ENCODE results near the gene USP48.

The USP48 gene

DNA sequence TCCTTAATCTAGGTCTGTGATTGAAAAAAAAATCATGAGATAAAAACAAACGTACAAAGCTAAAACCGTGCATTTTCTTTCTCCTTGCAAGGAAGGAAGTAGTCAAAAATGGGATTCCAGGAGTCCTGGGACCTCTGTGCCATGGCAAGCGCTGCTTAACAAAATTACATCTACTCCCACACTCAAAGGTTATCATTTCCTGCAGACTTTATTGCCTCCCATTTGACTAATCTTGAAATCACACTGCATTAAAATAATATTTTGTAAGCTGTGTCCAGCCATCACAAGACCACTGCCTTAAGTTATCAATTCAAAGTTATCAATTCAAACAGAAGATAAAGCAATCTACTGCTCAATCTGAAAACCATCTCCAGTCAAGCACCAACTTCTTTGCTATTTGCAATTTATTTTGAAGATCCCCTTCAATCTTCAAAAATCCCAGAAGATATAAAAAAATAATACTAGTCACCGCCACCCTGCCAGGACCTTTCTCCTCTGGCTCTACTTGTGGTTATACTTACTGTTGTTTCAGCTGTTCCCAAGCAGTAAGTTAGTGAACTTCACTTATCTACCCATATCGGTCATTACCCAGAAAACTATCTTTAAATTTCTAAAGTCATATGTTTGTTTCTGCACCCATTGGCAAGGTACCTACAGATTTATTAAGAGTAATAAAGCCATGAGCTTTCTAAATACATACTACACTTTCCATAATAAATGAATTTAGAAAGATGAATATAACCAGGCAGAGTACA, 75.7 kb downstream of the USP48 start:
- no peaks in the 10 kb centered on the region for H3K9me2 ChIP-seq (replicated peaks; ENCODE audit: insufficient read depth, low read length)
- H3K27ac ChIP-seq (ENCODE audit: low read depth, low read length): no peak overlapping the region
- TF ChIP-seq, protein P1, sequence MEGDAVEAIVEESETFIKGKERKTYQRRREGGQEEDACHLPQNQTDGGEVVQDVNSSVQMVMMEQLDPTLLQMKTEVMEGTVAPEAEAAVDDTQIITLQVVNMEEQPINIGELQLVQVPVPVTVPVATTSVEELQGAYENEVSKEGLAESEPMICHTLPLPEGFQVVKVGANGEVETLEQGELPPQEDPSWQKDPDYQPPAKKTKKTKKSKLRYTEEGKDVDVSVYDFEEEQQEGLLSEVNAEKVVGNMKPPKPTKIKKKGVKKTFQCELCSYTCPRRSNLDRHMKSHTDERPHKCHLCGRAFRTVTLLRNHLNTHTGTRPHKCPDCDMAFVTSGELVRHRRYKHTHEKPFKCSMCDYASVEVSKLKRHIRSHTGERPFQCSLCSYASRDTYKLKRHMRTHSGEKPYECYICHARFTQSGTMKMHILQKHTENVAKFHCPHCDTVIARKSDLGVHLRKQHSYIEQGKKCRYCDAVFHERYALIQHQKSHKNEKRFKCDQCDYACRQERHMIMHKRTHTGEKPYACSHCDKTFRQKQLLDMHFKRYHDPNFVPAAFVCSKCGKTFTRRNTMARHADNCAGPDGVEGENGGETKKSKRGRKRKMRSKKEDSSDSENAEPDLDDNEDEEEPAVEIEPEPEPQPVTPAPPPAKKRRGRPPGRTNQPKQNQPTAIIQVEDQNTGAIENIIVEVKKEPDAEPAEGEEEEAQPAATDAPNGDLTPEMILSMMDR (IDR thresholded peaks at IDR 0.05; ENCODE audit: insufficient read depth, low read length, poor library complexity, severe bottlenecking): no peak
- no peak for TF ChIP-seq EZH2phosphoT487 (conservative IDR thresholded peaks at IDR 0.05; ENCODE audit: low read length)
- H3K79me2 ChIP-seq (ENCODE audit: insufficient read depth, low read length): no peaks in the 10 kb centered on the region
- no peaks in the 10 kb centered on the region for H4K20me1 ChIP-seq (ENCODE audit: low read depth, low read length)
- peaks cover 27% of the 10 kb centered on the region for H3K36me3 ChIP-seq (ENCODE audit: low read length)
- no peak overlapping the region for H2AFZ ChIP-seq (ENCODE audit: low read depth, low read length, severe bottlenecking)
- H3F3A ChIP-seq (ENCODE audit: insufficient read depth): no peaks in the 10 kb centered on the region
- H3K4me2 ChIP-seq (ENCODE audit: low read depth, low read length, poor library complexity, severe bottlenecking): no peak overlapping the region
- H3K4me3 ChIP-seq (ENCODE audit: insufficient read depth, low read length, poor library complexity, severe bottlenecking): no peak overlapping the region
- H3K9me3 ChIP-seq (ENCODE audit: insufficient read depth, low read length): no peaks in the 10 kb centered on the region
- no peaks in the 10 kb centered on the region for H3K27me3 ChIP-seq (ENCODE audit: low read length)
- H3K9ac ChIP-seq (ENCODE audit: low read length): no peak overlapping the region

DNA sequence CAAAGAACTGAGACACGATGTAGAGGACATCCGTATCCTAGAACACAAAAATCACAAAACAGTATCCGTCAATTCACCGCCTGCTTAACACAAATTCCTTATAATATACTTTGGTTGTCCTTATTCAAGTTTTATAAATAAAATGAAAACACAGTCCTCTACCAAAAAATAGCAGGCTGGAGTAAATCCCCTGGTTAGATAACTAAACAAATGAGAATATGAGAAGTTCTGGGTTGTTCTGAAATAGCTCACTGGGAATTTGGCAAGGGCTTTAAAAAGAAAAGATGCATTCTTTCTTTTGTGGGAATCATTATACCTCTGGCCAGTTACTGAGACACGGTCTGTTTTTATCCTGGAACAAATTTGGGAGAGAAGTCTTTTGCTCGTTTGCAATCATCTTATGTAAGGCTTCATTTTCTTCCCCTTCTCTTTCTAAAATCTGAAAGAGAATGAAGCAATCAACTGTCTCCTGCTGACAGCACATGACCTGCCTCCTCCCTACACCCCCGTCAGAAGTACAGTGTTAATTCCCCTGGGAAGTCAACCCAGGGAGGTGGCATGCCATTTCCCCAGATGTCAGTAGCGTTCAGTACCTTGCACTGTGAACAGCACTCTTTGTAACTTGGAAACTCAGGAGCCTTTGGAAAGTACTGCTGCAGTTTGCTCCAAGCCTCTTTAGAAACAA, 76.7 kb downstream of the USP48 start:
- H3K36me3 ChIP-seq (ENCODE audit: low read length): peaks cover 27% of the 10 kb centered on the region

DNA sequence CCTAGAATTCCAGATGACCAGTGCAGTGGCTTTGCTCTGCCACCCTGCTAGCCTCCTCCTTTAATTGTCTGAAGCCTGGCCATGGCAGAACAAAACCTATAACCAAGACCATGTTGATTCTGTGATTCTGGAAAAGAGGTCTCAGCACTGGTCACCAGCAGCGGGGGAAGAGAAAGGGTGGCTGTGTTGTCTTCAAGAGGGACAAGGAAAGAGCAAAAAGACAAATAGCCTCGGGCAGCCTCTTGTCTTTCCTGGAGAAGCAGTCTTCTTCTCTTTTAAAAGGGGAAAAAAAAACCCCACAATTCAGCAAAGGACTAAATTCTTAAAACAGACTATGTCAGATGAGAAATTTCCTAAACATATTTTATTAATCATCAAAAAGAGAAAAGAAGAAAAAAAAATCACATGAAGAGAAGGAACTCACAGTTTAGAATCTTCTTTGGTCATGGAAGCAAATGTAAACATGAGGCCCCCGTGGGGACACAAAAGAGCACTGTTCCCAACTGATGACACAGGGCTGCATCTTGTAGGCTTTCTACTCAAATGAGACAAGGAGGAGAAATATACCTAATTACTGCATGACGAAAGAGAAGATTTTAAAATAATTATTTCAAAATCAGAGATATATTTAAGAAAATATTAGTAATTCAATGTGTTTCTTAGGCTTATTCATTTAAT, 77.5 kb downstream of the USP48 start:
- Histone ChIP-seq H3K4me3 (ENCODE audit: insufficient read depth, low read length, poor library complexity, severe bottlenecking) (no peak overlapping the region), H3K36me3 (ENCODE audit: low read length) (peaks cover 27% of the 10 kb centered on the region), H3K79me2 (ENCODE audit: insufficient read depth, low read length) (no peaks in the 10 kb centered on the region), H3K27ac (ENCODE audit: low read depth, low read length) (no peak overlapping the region), H3K27me3 (ENCODE audit: low read length) (no peaks in the 10 kb centered on the region), H3K9me3 (ENCODE audit: insufficient read depth, low read length) (no peaks in the 10 kb centered on the region), H3K4me2 (ENCODE audit: low read depth, low read length, poor library complexity, severe bottlenecking) (no peak overlapping the region), H3F3A (ENCODE audit: insufficient read depth) (no peaks in the 10 kb centered on the region), H3K9ac (ENCODE audit: low read length) (no peak overlapping the region), H2AFZ (ENCODE audit: low read depth, low read length, severe bottlenecking) (no peak overlapping the region), H4K20me1 (ENCODE audit: low read depth, low read length) (no peaks in the 10 kb centered on the region), H3K9me2 (replicated peaks; ENCODE audit: insufficient read depth, low read length) (no peaks in the 10 kb centered on the region)
- TF ChIP-seq, protein P1 (IDR thresholded peaks at IDR 0.05; ENCODE audit: insufficient read depth, low read length, poor library complexity, severe bottlenecking): no peak
- no peak for TF ChIP-seq EZH2phosphoT487 (conservative IDR thresholded peaks at IDR 0.05; ENCODE audit: low read length)

More for the DNA sequence above, 76.7 kb downstream of the USP48 start:
- Histone ChIP-seq H3K27ac (ENCODE audit: low read depth, low read length) (no peak overlapping the region), H3K4me2 (ENCODE audit: low read depth, low read length, poor library complexity, severe bottlenecking) (no peak overlapping the region), H3K9me2 (replicated peaks; ENCODE audit: insufficient read depth, low read length) (no peaks in the 10 kb centered on the region), H3K9me3 (ENCODE audit: insufficient read depth, low read length) (no peaks in the 10 kb centered on the region), H3K79me2 (ENCODE audit: insufficient read depth, low read length) (no peaks in the 10 kb centered on the region), H3K27me3 (ENCODE audit: low read length) (no peaks in the 10 kb centered on the region), H4K20me1 (ENCODE audit: low read depth, low read length) (no peaks in the 10 kb centered on the region), H3K9ac (ENCODE audit: low read length) (no peak overlapping the region), H3F3A (ENCODE audit: insufficient read depth) (no peaks in the 10 kb centered on the region), H2AFZ (ENCODE audit: low read depth, low read length, severe bottlenecking) (no peak overlapping the region), H3K4me3 (ENCODE audit: insufficient read depth, low read length, poor library complexity, severe bottlenecking) (no peak overlapping the region)
- no peak for TF ChIP-seq EZH2phosphoT487 (conservative IDR thresholded peaks at IDR 0.05; ENCODE audit: low read length)
- TF ChIP-seq, protein P1 (IDR thresholded peaks at IDR 0.05; ENCODE audit: insufficient read depth, low read length, poor library complexity, severe bottlenecking): no peak
